Peyer's patch (tissue), 4 donors: ENCODE results near the gene SUGP2. TPM values are rescaled to one million over a fixed set of nuclear protein-coding genes. Genes with fewer than 3 reads are reported as not detected.

Source experiments
- DNase-seq, 3 donors: peaks; one replicate each; pipeline ENCODE4 v3.0.0-alpha.2; 2017 to 2019
- H3K27ac ChIP-seq, 4 donors: fragments of 200-600 bp; sonication (generic); one replicate each; pipeline ENCODE4 v1.5.1; 2016 to 2019
- H3K27me3 ChIP-seq, 2 donors: fragments of 200-600 bp; sonication (generic); one replicate each; pipeline ENCODE4 v1.5.1; 2019
- H3K36me3 ChIP-seq, 3 donors: fragments of 200-600 bp; sonication (generic); one replicate each; pipeline ENCODE4 v1.5.1; 2016 to 2019
- H3K4me1 ChIP-seq, 4 donors: fragments of 200-600 bp; sonication (generic); one replicate each; pipeline ENCODE4 v1.5.1; 2016 to 2019
- H3K4me3 ChIP-seq, 4 donors: fragments of 200-600 bp; sonication (generic); 1 replicate in 3 of 4; 2 replicates in 1 of 4; pipeline ENCODE4 v1.5.1; 2016 to 2019; ENCODE audit warnings: mild to moderate bottlenecking in 1 of 4
- H3K9me3 ChIP-seq, 4 donors: fragments of 200-600 bp; sonication (generic); one replicate each; pipeline ENCODE4 v1.5.1; 2016 to 2019; ENCODE audit warnings: mild to moderate bottlenecking in 1 of 4
- CTCF ChIP-seq, 6 experiments: fragments of 450-650 bp in 4 of 6; fragments of 200-600 bp in 2 of 6; sonication (generic) in 1 of 6; IDR thresholded peaks; one replicate each; pipeline ENCODE4 v1.5.1; 2017 to 2019; ENCODE audit warnings: antibody characterized with exemption in 6 of 6, mild to moderate bottlenecking in 3 of 6, moderate library complexity in 1 of 6
- POLR2A ChIP-seq, 2 donors: fragments of 450-650 bp; IDR thresholded peaks; one replicate each; pipeline ENCODE4 v1.5.1; 2017; ENCODE audit warnings: antibody characterized with exemption in 2 of 2, mild to moderate bottlenecking in 2 of 2, moderate library complexity in 2 of 2
- total RNA-seq, 4 donors: library from RNA; depleted of rRNA; stranded (reverse); fragments of >200 nt; gene quantifications; one replicate each; pipeline ENCODE4 v1.1.0, GENCODE V29; 2016

SUGP2 gene
- total RNA-seq, 4 donors from 2014 or later, result 32.9 to 157 (median 75.8) TPM

DNA sequence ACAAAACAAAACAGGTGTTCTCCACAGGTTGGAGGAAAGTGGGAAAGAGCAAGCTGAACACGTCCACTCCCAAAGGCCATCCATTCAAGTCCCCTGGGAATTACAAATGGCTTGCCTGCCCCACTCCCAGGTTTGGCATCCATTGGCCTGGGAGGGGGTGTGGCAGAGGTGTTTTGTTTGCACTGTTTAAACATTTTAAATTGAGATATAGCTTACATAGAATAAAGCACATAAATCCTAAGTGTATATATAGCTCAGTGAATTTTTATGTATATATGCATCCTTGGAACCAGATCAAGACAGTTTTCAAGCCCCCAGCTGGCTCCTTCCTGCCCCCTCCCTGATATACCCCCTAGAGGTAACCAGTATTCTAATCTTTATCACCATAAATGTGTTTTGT, 43.2 kb upstream of the SUGP2 start:
- no peaks in the 10 kb centered on the region for H3K9me3 ChIP-seq
- no peak for DNase-seq
- H3K4me1 ChIP-seq, result no peaks in the 10 kb centered on the region
- no peak for TF ChIP-seq POLR2A (IDR thresholded peaks at IDR 0.05)
- no peak for TF ChIP-seq CTCF (IDR thresholded peaks at IDR 0.05)
- H3K27me3 ChIP-seq, result no peaks in the 10 kb centered on the region
- H3K27ac ChIP-seq, result no peak overlapping the region
- H3K36me3 ChIP-seq, result no peaks in the 10 kb centered on the region
- H3K4me3 ChIP-seq, result no peak overlapping the region

- no peaks in the 10 kb centered on the region for H3K9me3 ChIP-seq
- H3K36me3 ChIP-seq, result no peaks in the 10 kb centered on the region
- no peaks in the 10 kb centered on the region for H3K27me3 ChIP-seq
- no peak overlapping the region for H3K4me3 ChIP-seq
- no peaks in the 10 kb centered on the region for H3K4me1 ChIP-seq
- H3K27ac ChIP-seq, result no peak overlapping the region
- no peak for DNase-seq
- TF ChIP-seq POLR2A (IDR thresholded peaks at IDR 0.05) (no peak), CTCF (IDR thresholded peaks at IDR 0.05) (no peak)
Observed at GRCh38 chr19:19075126-19075525, 41.8 kb upstream of the SUGP2 start.

DNA sequence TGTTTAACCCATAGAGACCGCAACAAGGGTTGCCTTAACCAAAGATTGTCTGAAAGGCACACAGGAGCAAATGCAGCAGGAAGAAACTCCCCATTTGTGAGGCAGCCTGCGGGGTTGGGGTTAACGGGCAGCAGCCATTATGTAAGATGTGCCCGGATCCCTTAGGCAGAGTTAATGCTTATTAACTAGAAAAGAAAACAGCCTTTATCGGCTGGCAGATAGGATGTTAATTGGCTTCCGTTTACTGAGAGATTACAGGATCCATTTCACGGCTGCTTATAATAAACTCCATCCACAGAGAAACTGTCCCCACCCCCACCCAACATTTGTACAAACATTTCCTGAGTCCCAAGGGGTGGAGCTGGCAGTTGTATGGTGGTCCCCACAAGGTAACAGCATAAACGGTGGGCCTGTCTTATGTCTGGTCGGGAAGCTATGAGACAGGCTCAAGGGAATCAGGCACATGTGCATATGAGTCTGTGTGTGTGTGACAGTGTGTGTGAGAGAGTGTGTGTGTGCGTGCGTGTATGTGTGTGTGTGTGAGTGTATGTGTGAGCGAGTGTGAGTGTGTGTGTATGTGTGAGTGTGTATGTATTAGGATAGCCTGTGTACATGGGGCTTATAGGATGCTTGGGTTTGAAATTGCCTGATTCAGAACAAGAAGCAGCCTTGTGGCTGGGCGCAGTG, 41.0 kb upstream of the SUGP2 start:
- no peaks in the 10 kb centered on the region for H3K4me1 ChIP-seq
- no peak overlapping the region for H3K4me3 ChIP-seq
- no peaks in the 10 kb centered on the region for H3K36me3 ChIP-seq
- no peak for TF ChIP-seq CTCF (IDR thresholded peaks at IDR 0.05)
- no peak for TF ChIP-seq POLR2A (IDR thresholded peaks at IDR 0.05)
- H3K9me3 ChIP-seq, result no peaks in the 10 kb centered on the region
- DNase-seq, result no peak
- H3K27me3 ChIP-seq, result no peaks in the 10 kb centered on the region
- H3K27ac ChIP-seq, result no peak overlapping the region

- TF ChIP-seq CTCF (IDR thresholded peaks at IDR 0.05) (no peak), POLR2A (IDR thresholded peaks at IDR 0.05) (no peak)
- no peaks in the 10 kb centered on the region for H3K9me3 ChIP-seq
Observed at GRCh38 chr19:19071897-19072296, 38.6 kb upstream of the SUGP2 start.

GRCh38 chr19:19068659-19069654, 35.6 kb upstream of the SUGP2 start:
- Histone ChIP-seq H3K4me1 (peaks cover 0 to 22% (median 2%) of the 10 kb centered on the region in 4 donors), H3K27me3 (no peaks in the 10 kb centered on the region), H3K27ac (peak overlapping the region in 2 of 4 donors; percentile 20 to 38), H3K36me3 (no peaks in the 10 kb centered on the region), H3K4me3 (no peak overlapping the region), H3K9me3 (no peaks in the 10 kb centered on the region)
- no peak for DNase-seq
- no peak for TF ChIP-seq POLR2A (IDR thresholded peaks at IDR 0.05)
- no peak for TF ChIP-seq CTCF (IDR thresholded peaks at IDR 0.05)

More at GRCh38 chr19:19071897-19072296, 38.6 kb upstream of the SUGP2 start:
- no peak overlapping the region for H3K27ac ChIP-seq
- no peaks in the 10 kb centered on the region for H3K27me3 ChIP-seq
- no peak overlapping the region for H3K4me3 ChIP-seq
- no peak for DNase-seq
- peaks cover 0 to 5% (median 0%) of the 10 kb centered on the region in 4 donors for H3K4me1 ChIP-seq
- H3K36me3 ChIP-seq, result no peaks in the 10 kb centered on the region
